Endothelial cell (in vitro differentiated cells): ENCODE results near the gene MED1. TPM values are rescaled to one million over a fixed set of nuclear protein-coding genes. Genes with fewer than 3 reads are reported as not detected.

ENCODE experiments used
- DNase-seq: peaks from one replicate; pipeline ENCODE4 v3.0.0; 2021; ENCODE audit warnings: low spot score
- H3K27ac Mint-ChIP-seq: one replicate; pipeline ENCODE4 v1.8.0; 2021; ENCODE audit warnings: mixed read lengths, inconsistent platforms; ENCODE audit not compliant: unreplicated experiment
- H3K27me3 Mint-ChIP-seq: one replicate; pipeline ENCODE4 v1.8.0; 2021; ENCODE audit warnings: mild to moderate bottlenecking, moderate library complexity, mixed read lengths, inconsistent platforms; ENCODE audit not compliant: unreplicated experiment
- H3K36me3 Mint-ChIP-seq: one replicate; pipeline ENCODE4 v1.8.0; 2021; ENCODE audit warnings: mild to moderate bottlenecking, low read depth, mixed read lengths, inconsistent platforms; ENCODE audit not compliant: unreplicated experiment
- H3K4me1 Mint-ChIP-seq: one replicate; pipeline ENCODE4 v1.8.0; 2021; ENCODE audit warnings: mild to moderate bottlenecking, mixed read lengths, inconsistent platforms; ENCODE audit not compliant: unreplicated experiment
- H3K4me3 Mint-ChIP-seq: one replicate; pipeline ENCODE4 v1.8.0; 2021; ENCODE audit warnings: mild to moderate bottlenecking, mixed read lengths, inconsistent platforms; ENCODE audit not compliant: unreplicated experiment
- H3K9me3 Mint-ChIP-seq: one replicate; pipeline ENCODE4 v1.8.0; 2021; ENCODE audit warnings: mixed read lengths, inconsistent platforms; ENCODE audit not compliant: unreplicated experiment
- CTCF ChIP-seq: fragments of 200-600 bp; sonication (generic); IDR thresholded peaks from one replicate; pipeline ENCODE4 v1.5.0; 2021; ENCODE audit warnings: antibody characterized with exemption; ENCODE audit not compliant: unreplicated experiment
- total RNA-seq: library from RNA; stranded (reverse); fragmentation: NEBNext Ultra II Directional; extraction: Animal tissue kit (Norgen Biotek cat#: 25700); gene quantifications from one replicate; pipeline ENCODE4 v1.2.1, GENCODE V29; 2021; ENCODE audit not compliant: unreplicated experiment

Gene MED1
- total RNA-seq, 1 donor from 2014 or later = 45.8 TPM

DNA sequence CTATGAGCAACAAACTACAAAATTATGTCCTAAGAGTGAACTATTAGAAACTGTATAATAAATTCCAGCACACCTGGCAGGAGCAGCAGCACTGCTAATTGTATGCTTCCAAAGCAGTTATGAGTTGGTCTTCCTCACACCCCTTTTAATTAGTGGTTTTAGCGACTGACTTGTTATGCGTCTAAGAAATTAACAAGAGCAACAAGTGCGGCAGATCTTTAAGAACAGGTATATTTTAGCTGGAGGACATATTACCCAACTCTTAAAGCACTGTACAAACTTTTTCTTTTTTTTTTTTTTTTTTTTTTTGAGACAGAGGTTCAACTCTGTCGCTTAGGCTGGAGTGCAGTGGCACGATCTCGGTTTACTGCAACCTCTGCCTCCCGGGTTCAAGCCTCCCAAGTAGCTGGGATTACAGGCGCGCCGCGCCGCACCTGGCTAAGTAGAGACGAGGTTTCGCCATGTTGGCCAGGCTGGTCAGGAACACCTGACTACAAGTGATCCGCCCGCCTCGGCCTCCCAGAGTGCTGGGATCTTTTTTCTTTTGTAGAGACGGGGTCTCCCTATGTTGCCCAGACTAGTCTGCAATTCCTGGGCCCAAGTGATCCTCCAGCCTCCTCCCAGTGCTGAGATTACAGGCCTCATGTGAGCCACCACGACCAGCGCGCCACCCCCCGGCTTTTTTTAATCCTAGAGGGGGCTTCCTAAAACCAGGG is 48.0 kb downstream of the MED1 start:
- no peaks in the 10 kb centered on the region for H3K9me3 Mint-ChIP-seq
- peaks cover 9% of the 10 kb centered on the region for H3K4me1 Mint-ChIP-seq
- no peak for DNase-seq
- H3K36me3 Mint-ChIP-seq = peaks cover 6% of the 10 kb centered on the region
- no peak for TF ChIP-seq CTCF
- peaks cover 10% of the 10 kb centered on the region for H3K27me3 Mint-ChIP-seq
- H3K4me3 Mint-ChIP-seq = peak overlapping the region; percentile 81
- no peak overlapping the region for H3K27ac Mint-ChIP-seq

GRCh38 chr17:39402244-39402889 is 48.7 kb downstream of the MED1 start:
- peak overlapping the region; percentile 99 for H3K4me3 Mint-ChIP-seq
- H3K27ac Mint-ChIP-seq = peak overlapping the region; percentile 64
- H3K9me3 Mint-ChIP-seq = no peaks in the 10 kb centered on the region
- H3K36me3 Mint-ChIP-seq = peaks cover 5% of the 10 kb centered on the region
- H3K4me1 Mint-ChIP-seq = peaks cover 9% of the 10 kb centered on the region
- DNase-seq = peak; percentile 90
- peaks cover 10% of the 10 kb centered on the region for H3K27me3 Mint-ChIP-seq
- no peak for TF ChIP-seq CTCF

DNA sequence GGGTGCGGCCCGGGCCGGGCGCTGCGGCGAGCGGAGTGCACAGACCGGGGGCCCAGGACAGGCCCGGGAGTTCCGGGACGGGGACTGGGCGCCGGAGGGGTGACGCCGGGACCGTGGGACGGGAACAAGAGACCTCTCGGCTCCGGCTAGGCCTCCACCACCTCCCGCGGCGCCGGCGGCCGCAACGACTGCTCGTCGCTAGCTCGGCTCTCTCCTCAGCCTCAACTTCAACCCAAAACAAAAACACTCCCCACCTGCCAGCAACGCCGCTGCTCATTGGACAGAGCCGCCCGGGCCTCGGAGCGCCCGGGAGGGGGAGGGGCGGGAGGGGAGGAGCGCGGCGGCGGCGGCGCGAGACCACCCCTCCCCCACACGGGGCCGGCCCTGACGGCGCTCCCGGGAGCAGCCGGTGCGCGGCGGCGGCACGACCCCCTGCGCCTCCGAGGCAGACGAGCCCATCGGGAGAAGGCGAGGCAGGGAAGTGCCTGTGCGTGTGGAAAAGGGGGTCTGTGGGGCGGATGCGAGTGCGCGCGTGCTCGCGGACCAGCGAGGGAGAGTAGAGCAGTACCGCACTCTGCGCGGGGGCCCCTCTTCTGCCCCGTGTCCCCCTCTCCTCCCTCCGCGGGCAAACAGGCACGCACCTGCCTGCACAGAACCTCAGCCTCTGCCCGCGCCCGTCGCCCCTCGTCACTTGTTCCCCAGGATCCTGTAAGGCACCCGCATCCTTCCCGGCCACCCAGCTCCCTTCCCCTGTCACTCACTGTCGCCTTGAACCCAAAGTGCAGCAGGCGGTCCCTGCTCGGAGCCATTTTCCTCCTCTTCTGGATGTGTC is 49.4 kb downstream of the MED1 start, which contains the start of gene FBXL20:
Gene FBXL20, minus strand, starts transcription at position 215 of the 832 bp plus-strand sequence. CDS start 224 bp downstream, outside the sequence.
- Mint-ChIP-seq H3K4me3 (peak within 1 kb of the TSS; percentile 99), H3K27ac (peak within 1 kb of the TSS; percentile 99), H3K4me1 (peaks cover 9% of the 10 kb centered on the region), H3K27me3 (peaks cover 10% of the 10 kb centered on the region), H3K9me3 (no peaks in the 10 kb centered on the region), H3K36me3 (peaks cover 5% of the 10 kb centered on the region)
- peak; percentile 93 for DNase-seq
- no peak for TF ChIP-seq CTCF

DNA sequence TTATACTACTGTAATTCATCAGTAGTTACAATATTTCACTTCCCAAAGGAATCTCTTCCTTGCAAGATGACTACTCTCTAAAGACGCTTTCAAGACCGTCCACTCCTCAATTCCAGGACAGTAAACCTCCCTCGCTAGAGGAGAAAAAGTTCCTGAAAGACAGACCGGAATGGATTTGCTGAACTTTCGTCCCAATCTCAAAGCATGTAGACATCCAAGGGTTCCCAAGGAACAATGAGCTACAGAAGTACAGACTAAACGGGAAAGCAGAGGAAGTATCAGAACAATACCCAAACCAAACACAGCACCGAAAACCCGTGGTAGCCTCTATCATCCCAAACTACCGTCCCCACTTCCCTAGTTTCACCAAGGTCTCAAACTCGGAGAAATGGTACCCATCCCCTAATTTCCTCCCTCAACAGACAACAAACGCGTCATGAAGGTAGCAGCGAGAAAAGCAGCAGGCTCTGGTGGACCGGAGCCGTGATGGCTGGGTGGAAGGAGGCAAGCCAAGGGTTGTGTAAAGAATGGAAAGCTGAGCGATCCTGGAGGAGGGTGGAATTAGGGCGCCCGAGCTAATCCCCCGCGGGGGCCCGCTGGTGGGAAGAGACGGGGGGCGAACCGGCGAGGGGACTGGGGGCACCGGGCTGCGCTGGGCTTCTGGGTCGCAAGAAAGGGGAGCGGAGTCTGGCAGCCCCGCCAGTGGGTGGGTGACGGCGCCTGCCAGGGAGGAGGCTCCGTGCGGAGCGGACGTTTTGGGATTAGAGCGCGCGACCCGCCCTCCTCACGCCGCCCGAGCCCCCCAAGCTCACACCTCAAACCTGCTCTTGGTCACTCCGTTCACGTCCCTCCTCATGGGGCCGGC is 50.3 kb downstream of the MED1 start:
- Mint-ChIP-seq H3K4me1 (peaks cover 9% of the 10 kb centered on the region), H3K27me3 (peaks cover 10% of the 10 kb centered on the region), H3K36me3 (peaks cover 5% of the 10 kb centered on the region), H3K4me3 (peak overlapping the region; percentile 99), H3K9me3 (no peaks in the 10 kb centered on the region), H3K27ac (peak overlapping the region; percentile 99)
- DNase-seq = no peak
- no peak for TF ChIP-seq CTCF
